ENCODE measurements around the gene CUTC.

DNA sequence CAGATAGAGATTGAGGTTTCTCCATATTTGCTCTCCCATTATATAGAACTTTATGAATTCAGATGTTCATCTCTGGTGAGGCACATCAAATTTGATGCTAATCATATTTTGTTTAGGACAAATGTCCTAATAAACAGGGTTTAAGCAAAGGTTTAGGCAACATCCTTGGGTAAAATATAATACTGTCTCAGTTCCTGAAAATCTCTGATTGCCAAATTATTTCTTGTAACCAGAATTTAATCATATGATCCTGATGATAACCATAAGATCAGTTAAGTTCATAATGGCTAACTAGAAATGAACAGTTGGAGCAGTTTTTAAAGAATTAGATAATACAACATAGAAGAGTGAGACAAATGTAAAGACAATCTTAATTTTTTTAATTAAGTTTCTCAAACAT, 18.6 kb downstream of the CUTC start:
- TF ChIP-seq POLR2AphosphoS5 (IDR thresholded peaks at IDR 0.05; ENCODE audit: low read depth, low read length) (no peak), POLR2A (IDR thresholded peaks at IDR 0.05; ENCODE audit: low read depth, low read length) (no peak), TAF1 (IDR thresholded peaks at IDR 0.05; ENCODE audit: low read depth, low read length) (no peak)

Measured in GM12891 (cell line).